ENCODE measurements around the gene C21orf91. TPM values are rescaled to one million over a fixed set of nuclear protein-coding genes. Genes with fewer than 3 reads are reported as not detected.

C21orf91 gene
- total RNA-seq, 4 donors from 2014 or later, result 4.0 to 8.5 (median 5.6) TPM

DNA sequence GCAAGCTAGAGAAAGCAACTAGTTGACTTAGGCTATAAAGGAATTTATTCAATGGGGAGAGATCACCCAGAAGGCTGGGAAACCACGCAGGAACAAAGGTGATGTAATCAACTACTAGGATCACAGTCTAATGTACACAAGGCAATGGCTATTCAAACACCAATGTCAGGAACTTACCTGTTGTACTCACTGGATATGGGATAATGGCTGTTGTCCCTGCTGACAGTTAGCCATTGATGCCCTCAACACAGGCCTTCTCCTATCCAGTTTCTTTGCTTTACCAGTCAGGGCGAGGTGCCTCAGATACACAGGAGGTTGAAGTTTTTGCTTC lies 32.3 kb downstream of the C21orf91 start:
- Histone ChIP-seq H3K9me3 (no peaks in the 10 kb centered on the region), H3K4me1 (no peaks in the 10 kb centered on the region), H3K36me3 (peaks cover 0 to 10% of the 10 kb centered on the region in 2 donors), H3K27ac (no peak overlapping the region), H3K4me3 (no peak overlapping the region), H3K27me3 (no peaks in the 10 kb centered on the region)
- DNase-seq (no peak), ATAC-seq (no peak)
- no peak for TF ChIP-seq POLR2A (IDR thresholded peaks at IDR 0.05)
- TF ChIP-seq, protein P1, sequence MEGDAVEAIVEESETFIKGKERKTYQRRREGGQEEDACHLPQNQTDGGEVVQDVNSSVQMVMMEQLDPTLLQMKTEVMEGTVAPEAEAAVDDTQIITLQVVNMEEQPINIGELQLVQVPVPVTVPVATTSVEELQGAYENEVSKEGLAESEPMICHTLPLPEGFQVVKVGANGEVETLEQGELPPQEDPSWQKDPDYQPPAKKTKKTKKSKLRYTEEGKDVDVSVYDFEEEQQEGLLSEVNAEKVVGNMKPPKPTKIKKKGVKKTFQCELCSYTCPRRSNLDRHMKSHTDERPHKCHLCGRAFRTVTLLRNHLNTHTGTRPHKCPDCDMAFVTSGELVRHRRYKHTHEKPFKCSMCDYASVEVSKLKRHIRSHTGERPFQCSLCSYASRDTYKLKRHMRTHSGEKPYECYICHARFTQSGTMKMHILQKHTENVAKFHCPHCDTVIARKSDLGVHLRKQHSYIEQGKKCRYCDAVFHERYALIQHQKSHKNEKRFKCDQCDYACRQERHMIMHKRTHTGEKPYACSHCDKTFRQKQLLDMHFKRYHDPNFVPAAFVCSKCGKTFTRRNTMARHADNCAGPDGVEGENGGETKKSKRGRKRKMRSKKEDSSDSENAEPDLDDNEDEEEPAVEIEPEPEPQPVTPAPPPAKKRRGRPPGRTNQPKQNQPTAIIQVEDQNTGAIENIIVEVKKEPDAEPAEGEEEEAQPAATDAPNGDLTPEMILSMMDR (IDR thresholded peaks at IDR 0.05 in 4 of 5, conservative IDR thresholded peaks at IDR 0.05 in 1 of 5), result no peak
- in situ Hi-C loops (cut with MboI; ENCODE audit: low sequenced_read_pairs in 4 of 4), result no loop called here
- intact Hi-C loops (cut with DNase I; ENCODE audit: low total_unique reads), result no loop called here

DNA sequence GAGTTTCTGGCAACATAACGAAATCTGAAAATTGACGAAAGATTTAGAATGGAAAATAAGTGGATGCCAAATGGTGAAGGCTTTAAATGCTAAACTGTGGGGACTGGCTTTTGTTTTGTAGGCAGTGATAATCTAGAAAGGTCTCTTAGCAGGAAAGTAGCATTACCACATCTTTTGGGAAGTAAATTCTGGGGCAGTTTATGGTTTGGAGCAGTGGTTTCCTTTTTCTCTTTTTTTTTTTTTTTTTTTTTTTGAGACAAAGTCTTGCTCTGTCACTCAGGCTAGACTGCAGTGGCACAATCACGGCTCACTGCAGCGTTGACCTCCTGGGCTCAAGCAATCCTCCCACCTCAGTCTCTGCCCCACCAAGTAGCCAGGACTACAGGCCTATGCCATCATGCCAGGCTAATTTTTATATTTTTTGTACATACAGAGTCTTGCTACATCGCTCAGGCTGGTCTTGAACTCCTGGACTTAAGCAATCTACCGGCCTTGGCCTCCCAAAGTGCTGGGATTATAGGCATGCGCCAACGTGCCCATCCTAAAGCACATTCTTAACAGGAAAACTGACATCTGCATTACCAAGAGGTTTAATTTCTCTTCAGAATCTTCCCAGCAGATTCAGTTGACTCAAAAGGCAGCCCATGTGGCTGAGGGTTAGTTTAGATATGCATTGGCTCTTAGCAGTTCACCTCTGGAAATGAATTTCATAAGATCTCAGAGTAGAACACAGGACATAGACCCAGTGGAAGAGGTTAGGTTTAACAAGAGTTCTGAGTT lies 32.9 kb downstream of the C21orf91 start:
- Histone ChIP-seq H3K4me1 (no peaks in the 10 kb centered on the region), H3K36me3 (peaks cover 0 to 10% of the 10 kb centered on the region in 2 donors), H3K4me3 (no peak overlapping the region), H3K27ac (no peak overlapping the region), H3K27me3 (no peaks in the 10 kb centered on the region), H3K9me3 (no peaks in the 10 kb centered on the region)
- ATAC-seq (no peak), DNase-seq (no peak)
- intact Hi-C loops (cut with DNase I; ENCODE audit: low total_unique reads), result no loop called here
- in situ Hi-C loops (cut with MboI; ENCODE audit: low sequenced_read_pairs in 4 of 4), result no loop called here
- TF ChIP-seq, protein P1 (IDR thresholded peaks at IDR 0.05 in 4 of 5, conservative IDR thresholded peaks at IDR 0.05 in 1 of 5), result no peak
- no peak for TF ChIP-seq POLR2A (IDR thresholded peaks at IDR 0.05)

DNA sequence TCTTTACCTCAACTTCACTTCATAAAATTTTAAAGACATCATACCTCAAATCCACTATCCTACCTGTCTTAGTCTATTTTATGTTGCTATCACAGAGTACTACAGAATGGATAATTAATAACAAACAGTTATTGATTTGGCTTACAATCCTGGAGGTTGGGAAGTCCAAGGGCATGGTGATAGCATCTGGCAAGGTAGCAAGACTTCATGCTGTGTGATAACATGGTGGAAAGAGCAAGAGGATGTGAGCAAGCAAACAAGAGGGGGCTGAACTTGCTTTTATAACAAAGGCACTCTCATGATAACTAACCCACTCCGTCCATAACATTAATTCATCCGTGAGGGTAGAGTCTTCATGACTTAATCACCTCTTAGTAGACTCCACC lies 33.8 kb downstream of the C21orf91 start:
- Histone ChIP-seq H3K27ac (no peak overlapping the region), H3K36me3 (peaks cover 0 to 10% of the 10 kb centered on the region in 2 donors), H3K27me3 (no peaks in the 10 kb centered on the region), H3K4me3 (no peak overlapping the region), H3K9me3 (no peaks in the 10 kb centered on the region), H3K4me1 (no peaks in the 10 kb centered on the region)
- no peak for TF ChIP-seq POLR2A (IDR thresholded peaks at IDR 0.05)
- TF ChIP-seq, protein P1 (IDR thresholded peaks at IDR 0.05 in 4 of 5, conservative IDR thresholded peaks at IDR 0.05 in 1 of 5), result no peak
- no peak for ATAC-seq
- in situ Hi-C loops (cut with MboI; ENCODE audit: low sequenced_read_pairs in 4 of 4) (no loop called here), intact Hi-C loops (cut with DNase I; ENCODE audit: low total_unique reads) (no loop called here)
- no peak for DNase-seq

DNA sequence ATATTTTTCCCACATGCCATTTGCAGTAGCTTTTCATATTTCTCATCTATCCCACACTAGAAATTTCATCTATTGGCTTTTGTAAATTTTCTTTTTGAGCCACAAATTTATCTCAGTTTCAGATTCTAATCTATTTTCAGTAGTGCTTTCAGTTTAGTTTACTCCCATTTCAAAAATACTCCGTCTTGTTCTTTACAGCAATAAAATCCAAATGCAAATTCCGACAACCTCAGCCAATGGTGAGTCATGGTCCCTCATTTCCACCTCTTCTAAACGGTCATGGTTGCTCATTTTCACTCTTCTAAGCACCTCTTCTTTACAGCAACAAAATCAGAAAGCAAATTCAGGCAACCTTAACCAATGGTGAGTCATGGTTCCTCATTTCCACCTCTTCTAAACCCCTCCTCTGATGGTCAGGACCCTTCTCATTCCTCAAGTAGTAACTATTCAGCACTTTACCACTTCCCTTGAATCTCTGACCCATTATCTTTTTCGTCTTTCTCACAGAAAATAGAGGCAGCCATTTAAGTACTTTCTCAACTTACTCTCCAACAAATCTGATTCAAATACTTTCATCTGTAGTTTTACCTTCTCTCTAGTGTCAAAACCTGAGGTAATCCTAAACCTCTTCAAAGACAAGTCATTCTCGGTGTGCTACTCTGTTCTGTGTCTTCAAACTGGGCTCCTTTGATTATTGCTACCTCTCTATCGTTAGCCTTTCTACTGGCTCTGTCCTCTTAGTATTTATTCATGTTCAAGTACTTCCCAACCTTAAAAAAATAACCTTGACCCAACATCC lies 34.4 kb downstream of the C21orf91 start:
- intact Hi-C loops (cut with DNase I; ENCODE audit: low total_unique reads), result no loop called here
- no peak for DNase-seq
- in situ Hi-C loops (cut with MboI; ENCODE audit: low sequenced_read_pairs in 4 of 4), result no loop called here
- Histone ChIP-seq H3K4me3 (no peak overlapping the region), H3K36me3 (peaks cover 0 to 10% of the 10 kb centered on the region in 2 donors), H3K27me3 (no peaks in the 10 kb centered on the region), H3K4me1 (no peaks in the 10 kb centered on the region), H3K27ac (no peak overlapping the region), H3K9me3 (no peaks in the 10 kb centered on the region)
- no peak for TF ChIP-seq POLR2A (IDR thresholded peaks at IDR 0.05)
- TF ChIP-seq, protein P1 (IDR thresholded peaks at IDR 0.05 in 4 of 5, conservative IDR thresholded peaks at IDR 0.05 in 1 of 5), result no peak
- ATAC-seq, result no peak
